Neural cell (in vitro differentiated cells): ENCODE data around the gene SNPH.

Experiments used
- CTCF ChIP-seq: fragments of 450-650 bp; IDR thresholded peaks from 2 replicates; pipeline ENCODE4 v1.5.1; 2014; ENCODE audit warnings: antibody characterized with exemption, mild to moderate bottlenecking, moderate library complexity; ENCODE audit not compliant: poor library complexity, severe bottlenecking
- EP300 ChIP-seq: fragments of 450-650 bp; conservative IDR thresholded peaks from 2 replicates; pipeline ENCODE4 v1.6.1; 2014; ENCODE audit warnings: antibody characterized with exemption, mild to moderate bottlenecking, moderate library complexity; ENCODE audit not compliant: poor library complexity, severe bottlenecking
- EZH2 ChIP-seq: fragments of 200-600, 300-800 bp; shearing (Covaris generic), sonication (generic); IDR thresholded peaks from 2 replicates; pipeline ENCODE4 v1.6.1; 2014; ENCODE audit warnings: antibody characterized with exemption, low read length, borderline replicate concordance, mild to moderate bottlenecking; ENCODE audit not compliant: insufficient read depth, poor library complexity, severe bottlenecking
- MXI1 ChIP-seq: fragments of 450-650 bp; conservative IDR thresholded peaks from 2 replicates; pipeline ENCODE4 v1.6.1; 2014; ENCODE audit warnings: antibody characterized with exemption, mild to moderate bottlenecking; ENCODE audit not compliant: poor library complexity, severe bottlenecking
- POLR2AphosphoS5 ChIP-seq: IDR thresholded peaks from 2 replicates; pipeline ENCODE4 v1.6.1; 2012
- RAD21 ChIP-seq: fragments of 450-650 bp; conservative IDR thresholded peaks from 2 replicates; pipeline ENCODE4 v1.6.1; 2014; ENCODE audit warnings: antibody characterized with exemption, mild to moderate bottlenecking, moderate library complexity
- SMC3 ChIP-seq: fragments of 450-650 bp; conservative IDR thresholded peaks from 2 replicates; pipeline ENCODE4 v1.6.1; 2014; ENCODE audit warnings: antibody characterized with exemption, mild to moderate bottlenecking, moderate library complexity; ENCODE audit not compliant: poor library complexity
- TAF1 ChIP-seq: IDR thresholded peaks from 2 replicates; pipeline ENCODE4 v1.6.1; 2012; ENCODE audit warnings: low read depth

DNA sequence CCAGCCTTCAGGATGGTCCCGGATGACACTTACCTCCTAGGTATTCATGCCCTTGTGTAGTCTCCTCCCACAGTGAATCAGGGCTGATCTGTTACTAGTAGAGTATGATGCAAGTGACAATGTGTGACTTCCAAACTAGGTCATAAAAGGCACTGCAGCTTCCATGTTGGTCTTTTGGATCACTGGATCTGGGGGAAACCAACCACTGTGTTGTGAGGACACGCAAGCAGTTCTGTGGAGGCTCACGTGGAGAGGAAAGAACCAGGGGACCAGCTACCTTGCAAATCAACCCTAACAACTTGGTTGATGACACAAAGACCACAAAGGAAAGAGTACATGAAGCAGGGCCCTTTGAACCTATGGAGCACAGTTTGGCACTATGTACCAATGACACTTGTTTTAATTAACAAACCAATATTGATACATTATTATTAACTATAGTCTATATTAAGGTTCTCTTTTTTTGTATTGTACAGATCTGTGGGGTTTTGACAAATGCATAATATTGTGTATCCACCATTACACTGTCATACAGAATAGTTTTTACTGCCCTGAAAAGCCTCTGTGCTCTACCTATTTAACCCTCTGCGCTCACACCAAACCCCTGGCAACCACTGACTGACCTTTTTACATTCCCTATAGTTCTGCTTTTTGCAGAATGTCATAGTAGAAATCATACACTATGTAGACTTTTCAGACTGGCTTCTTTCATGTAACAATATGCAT is 79.1 kb downstream of the SNPH start:
- TF ChIP-seq CTCF (no peak), POLR2AphosphoS5 (no peak), EP300 (no peak), RAD21 (no peak), MXI1 (no peak), SMC3 (no peak), EZH2 (no peak), TAF1 (no peak)
